ENCODE data around the gene PIGU. TPM values are rescaled to one million over a fixed set of nuclear protein-coding genes. Genes with fewer than 3 reads are reported as not detected.

The PIGU gene
- total RNA-seq, 1 donor from 2014 or later, result 40.1 TPM

- Mint-ChIP-seq H3K9me3 (no peaks in the 10 kb centered on the region), H3K27ac (no peak overlapping the region), H3K4me3 (no peak overlapping the region), H3K36me3 (peaks cover 11% of the 10 kb centered on the region), H3K4me1 (no peaks in the 10 kb centered on the region), H3K27me3 (ENCODE audit: insufficient read depth, low read depth) (no peaks in the 10 kb centered on the region)
- no peak overlapping the region for H3K9ac ChIP-seq
- no peaks in the 10 kb centered on the region for H3K79me2 ChIP-seq (ENCODE audit: low read depth)
- no peak for DNase-seq (ENCODE audit: low spot score)
- no peaks in the 10 kb centered on the region for H3K27me3 ChIP-seq
- H4K20me1 ChIP-seq (ENCODE audit: low read depth), result no peaks in the 10 kb centered on the region
- no peak overlapping the region for H3K4me2 ChIP-seq
- H3F3A ChIP-seq (ENCODE audit: low read depth), result no peaks in the 10 kb centered on the region
- no peak overlapping the region for H2AFZ ChIP-seq (replicated peaks)
- H3K36me3 ChIP-seq, result no peaks in the 10 kb centered on the region
- H3K4me3 ChIP-seq, result no peak overlapping the region
- no peaks in the 10 kb centered on the region for H3K9me3 ChIP-seq (ENCODE audit: low read depth)
- no peaks in the 10 kb centered on the region for H3K4me1 ChIP-seq
- TF ChIP-seq, protein P1, sequence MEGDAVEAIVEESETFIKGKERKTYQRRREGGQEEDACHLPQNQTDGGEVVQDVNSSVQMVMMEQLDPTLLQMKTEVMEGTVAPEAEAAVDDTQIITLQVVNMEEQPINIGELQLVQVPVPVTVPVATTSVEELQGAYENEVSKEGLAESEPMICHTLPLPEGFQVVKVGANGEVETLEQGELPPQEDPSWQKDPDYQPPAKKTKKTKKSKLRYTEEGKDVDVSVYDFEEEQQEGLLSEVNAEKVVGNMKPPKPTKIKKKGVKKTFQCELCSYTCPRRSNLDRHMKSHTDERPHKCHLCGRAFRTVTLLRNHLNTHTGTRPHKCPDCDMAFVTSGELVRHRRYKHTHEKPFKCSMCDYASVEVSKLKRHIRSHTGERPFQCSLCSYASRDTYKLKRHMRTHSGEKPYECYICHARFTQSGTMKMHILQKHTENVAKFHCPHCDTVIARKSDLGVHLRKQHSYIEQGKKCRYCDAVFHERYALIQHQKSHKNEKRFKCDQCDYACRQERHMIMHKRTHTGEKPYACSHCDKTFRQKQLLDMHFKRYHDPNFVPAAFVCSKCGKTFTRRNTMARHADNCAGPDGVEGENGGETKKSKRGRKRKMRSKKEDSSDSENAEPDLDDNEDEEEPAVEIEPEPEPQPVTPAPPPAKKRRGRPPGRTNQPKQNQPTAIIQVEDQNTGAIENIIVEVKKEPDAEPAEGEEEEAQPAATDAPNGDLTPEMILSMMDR (IDR thresholded peaks at IDR 0.05), result no peak
- TF ChIP-seq EZH2 (IDR thresholded peaks at IDR 0.05) (no peak), EZH2phosphoT487 (IDR thresholded peaks at IDR 0.05) (no peak)
- H3K27ac ChIP-seq, result no peak overlapping the region
These were observed 37.1 kb downstream of the PIGU start for GRCh38 chr20:34639755-34640222.

- TF ChIP-seq EZH2 (IDR thresholded peaks at IDR 0.05) (no peak), EZH2phosphoT487 (IDR thresholded peaks at IDR 0.05) (no peak)
- TF ChIP-seq, protein P1 (IDR thresholded peaks at IDR 0.05), result no peak
- Mint-ChIP-seq H3K9me3 (no peaks in the 10 kb centered on the region), H3K27ac (no peak overlapping the region), H3K27me3 (ENCODE audit: insufficient read depth, low read depth) (no peaks in the 10 kb centered on the region), H3K36me3 (peaks cover 12% of the 10 kb centered on the region), H3K4me1 (no peaks in the 10 kb centered on the region), H3K4me3 (no peak overlapping the region)
- Histone ChIP-seq H3K27me3 (no peaks in the 10 kb centered on the region), H2AFZ (replicated peaks) (no peak overlapping the region), H3K79me2 (ENCODE audit: low read depth) (no peaks in the 10 kb centered on the region), H3K27ac (no peak overlapping the region), H3K4me1 (no peaks in the 10 kb centered on the region), H3K9ac (no peak overlapping the region), H3K4me2 (no peak overlapping the region), H3K4me3 (no peak overlapping the region), H3F3A (ENCODE audit: low read depth) (no peaks in the 10 kb centered on the region), H4K20me1 (ENCODE audit: low read depth) (no peaks in the 10 kb centered on the region), H3K36me3 (no peaks in the 10 kb centered on the region), H3K9me3 (ENCODE audit: low read depth) (no peaks in the 10 kb centered on the region)
- DNase-seq (ENCODE audit: low spot score), result no peak
These were observed 38.4 kb downstream of the PIGU start for GRCh38 chr20:34638532-34638931.

- Histone ChIP-seq H3K36me3 (no peaks in the 10 kb centered on the region), H3K9ac (no peak overlapping the region), H3F3A (ENCODE audit: low read depth) (no peaks in the 10 kb centered on the region), H3K4me1 (no peaks in the 10 kb centered on the region), H3K9me3 (ENCODE audit: low read depth) (no peaks in the 10 kb centered on the region), H3K27me3 (no peaks in the 10 kb centered on the region), H3K4me2 (no peak overlapping the region), H3K4me3 (no peak overlapping the region), H2AFZ (replicated peaks) (no peak overlapping the region), H4K20me1 (ENCODE audit: low read depth) (no peaks in the 10 kb centered on the region), H3K79me2 (ENCODE audit: low read depth) (no peaks in the 10 kb centered on the region), H3K27ac (no peak overlapping the region)
- no peak for TF ChIP-seq EZH2 (IDR thresholded peaks at IDR 0.05)
- TF ChIP-seq, protein P1 (IDR thresholded peaks at IDR 0.05), result no peak
- TF ChIP-seq EZH2phosphoT487 (IDR thresholded peaks at IDR 0.05), result no peak
- Mint-ChIP-seq H3K27me3 (ENCODE audit: insufficient read depth, low read depth) (no peaks in the 10 kb centered on the region), H3K4me3 (no peak overlapping the region), H3K36me3 (peaks cover 14% of the 10 kb centered on the region), H3K4me1 (no peaks in the 10 kb centered on the region), H3K27ac (no peak overlapping the region), H3K9me3 (no peaks in the 10 kb centered on the region)
- DNase-seq (ENCODE audit: low spot score), result no peak
These were observed 38.9 kb downstream of the PIGU start for GRCh38 chr20:34638039-34638292.
